ENCODE measurements around the gene PPARD.
"Not testable (repeated sequence)": the region's sequence is repeated elsewhere in the genome, so short reads cannot be mapped to it uniquely, and the experiment has no call there.

Gene PPARD

GRCh38 chr6:35312807-35313206 lies 29.6 kb upstream of the PPARD start:
- DNase-seq = no peak

GRCh38 chr6:35317483-35318195 lies 24.7 kb upstream of the PPARD start:
- DNase-seq = no peak

GRCh38 chr6:35318196-35319171 lies 23.9 kb upstream of the PPARD start:
- peak; percentile 56 for DNase-seq

GRCh38 chr6:35319346-35320030 lies 22.9 kb upstream of the PPARD start:
- no peak for DNase-seq

GRCh38 chr6:35320031-35320410 lies 22.3 kb upstream of the PPARD start:
- no peak for DNase-seq

- no peak for DNase-seq
Observed at GRCh38 chr6:35321091-35321490, 21.3 kb upstream of the PPARD start.

GRCh38 chr6:35327349-35328027 lies 14.9 kb upstream of the PPARD start:
- peak; percentile 30 for DNase-seq

GRCh38 chr6:35328108-35328723 lies 14.1 kb upstream of the PPARD start:
- no peak for DNase-seq

GRCh38 chr6:35328965-35329364 lies 13.4 kb upstream of the PPARD start:
- not testable (repeated sequence) for DNase-seq

- DNase-seq = no peak
Observed at GRCh38 chr6:35330541-35331119, 11.7 kb upstream of the PPARD start.

GRCh38 chr6:35332074-35332887 lies 10.1 kb upstream of the PPARD start:
- not testable (repeated sequence) for DNase-seq

GRCh38 chr6:35341557-35341956 lies 801 bp upstream of the PPARD start:
- no peak for DNase-seq

GRCh38 chr6:35343092-35343834 lies 905 bp downstream of the PPARD start:
- no peak for DNase-seq

GRCh38 chr6:35343835-35344550 lies 1.6 kb downstream of the PPARD start:
- DNase-seq = no peak

GRCh38 chr6:35351422-35351821 lies 9.1 kb downstream of the PPARD start:
- DNase-seq = no peak

- DNase-seq = no peak
Observed at GRCh38 chr6:35352735-35353134, 10.4 kb downstream of the PPARD start.

- no peak for DNase-seq
Observed at GRCh38 chr6:35354361-35355135, 12.2 kb downstream of the PPARD start.

- DNase-seq = no peak
Observed at GRCh38 chr6:35356391-35356790, 14.0 kb downstream of the PPARD start.

- DNase-seq = no peak
Observed at GRCh38 chr6:35357677-35358076, 15.3 kb downstream of the PPARD start.
